ENCODE results near the gene RECQL5.

Gene RECQL5

DNA sequence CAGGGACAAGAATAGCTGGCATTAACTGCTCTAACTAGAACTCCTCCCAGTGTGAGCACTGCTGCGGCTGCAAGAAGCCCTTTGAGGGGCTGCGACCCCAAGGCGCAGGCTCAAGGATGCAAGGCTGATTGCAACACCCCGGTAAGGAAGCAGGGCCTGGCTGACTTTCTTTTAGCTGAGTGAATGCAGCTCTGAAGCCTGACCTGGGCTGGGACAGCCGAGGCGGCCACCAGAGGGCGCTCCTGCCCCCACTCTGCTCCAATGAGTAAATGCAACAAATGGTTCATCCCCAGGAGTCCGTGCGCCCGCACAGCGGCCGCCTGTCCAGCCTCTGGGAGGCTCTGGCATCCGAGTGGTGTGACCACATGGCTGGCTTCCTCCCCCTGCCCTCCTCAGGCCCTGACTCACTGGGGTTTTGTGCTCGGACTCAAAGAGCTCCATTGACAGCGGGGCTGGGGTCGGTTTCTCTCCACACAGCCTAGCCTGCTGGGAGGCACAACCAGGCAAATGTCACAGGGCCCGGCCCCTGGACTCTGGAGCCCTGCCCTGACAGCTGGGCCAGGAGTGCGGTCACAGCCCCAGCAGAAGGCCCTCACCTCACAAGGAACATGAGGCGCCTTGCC is 34.0 kb downstream of the RECQL5 start, which contains the start of gene SMIM5:
Gene SMIM5 (plus strand): TSS at position 572 of the 623 bp plus-strand sequence. CDS start 6,768 bp downstream, outside the sequence.
- peak; percentile 83 to 88 for DNase-seq

DNA sequence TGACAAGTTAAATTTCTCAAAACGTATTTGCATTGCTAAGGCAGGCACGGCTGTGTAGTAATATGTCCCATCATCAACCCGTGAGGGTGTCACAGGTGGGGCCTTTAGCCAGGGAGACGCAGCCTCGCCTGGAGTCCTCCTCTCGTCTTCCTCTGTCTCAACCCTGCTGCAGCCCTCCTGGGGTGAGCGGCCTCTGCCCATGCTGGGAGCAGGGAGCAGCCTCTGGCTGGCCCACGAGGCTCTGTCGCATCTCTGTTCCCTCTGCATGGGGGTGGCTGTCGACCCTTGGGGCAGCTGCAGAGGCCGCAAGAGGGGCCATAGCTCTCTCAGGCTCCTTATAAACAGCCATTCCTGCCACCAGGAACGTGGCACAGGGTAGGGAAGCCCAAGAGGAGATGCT is 34.5 kb downstream of the RECQL5 start:
- no peak for DNase-seq

DNA sequence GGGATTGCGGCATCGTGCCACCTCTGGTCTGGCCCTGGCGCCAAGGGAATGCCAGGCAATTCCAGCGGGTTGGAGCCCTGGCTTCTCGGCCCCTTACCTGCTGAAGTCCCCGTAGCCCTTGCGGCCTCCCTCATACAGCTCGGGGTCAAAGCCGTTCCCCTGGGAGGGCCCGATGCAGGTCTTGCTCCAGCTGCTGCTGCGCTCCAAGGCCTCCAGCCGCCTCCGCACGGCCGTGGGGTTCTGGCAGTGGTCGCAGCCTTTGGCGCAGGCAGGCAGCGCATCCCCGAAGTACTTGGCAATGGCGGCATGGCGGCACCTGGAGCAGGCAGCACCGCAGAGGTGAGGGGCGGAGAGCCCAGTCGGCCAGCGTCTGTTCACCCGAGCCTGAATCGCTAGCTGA is 35.6 kb downstream of the RECQL5 start:
- no peak for DNase-seq

DNA sequence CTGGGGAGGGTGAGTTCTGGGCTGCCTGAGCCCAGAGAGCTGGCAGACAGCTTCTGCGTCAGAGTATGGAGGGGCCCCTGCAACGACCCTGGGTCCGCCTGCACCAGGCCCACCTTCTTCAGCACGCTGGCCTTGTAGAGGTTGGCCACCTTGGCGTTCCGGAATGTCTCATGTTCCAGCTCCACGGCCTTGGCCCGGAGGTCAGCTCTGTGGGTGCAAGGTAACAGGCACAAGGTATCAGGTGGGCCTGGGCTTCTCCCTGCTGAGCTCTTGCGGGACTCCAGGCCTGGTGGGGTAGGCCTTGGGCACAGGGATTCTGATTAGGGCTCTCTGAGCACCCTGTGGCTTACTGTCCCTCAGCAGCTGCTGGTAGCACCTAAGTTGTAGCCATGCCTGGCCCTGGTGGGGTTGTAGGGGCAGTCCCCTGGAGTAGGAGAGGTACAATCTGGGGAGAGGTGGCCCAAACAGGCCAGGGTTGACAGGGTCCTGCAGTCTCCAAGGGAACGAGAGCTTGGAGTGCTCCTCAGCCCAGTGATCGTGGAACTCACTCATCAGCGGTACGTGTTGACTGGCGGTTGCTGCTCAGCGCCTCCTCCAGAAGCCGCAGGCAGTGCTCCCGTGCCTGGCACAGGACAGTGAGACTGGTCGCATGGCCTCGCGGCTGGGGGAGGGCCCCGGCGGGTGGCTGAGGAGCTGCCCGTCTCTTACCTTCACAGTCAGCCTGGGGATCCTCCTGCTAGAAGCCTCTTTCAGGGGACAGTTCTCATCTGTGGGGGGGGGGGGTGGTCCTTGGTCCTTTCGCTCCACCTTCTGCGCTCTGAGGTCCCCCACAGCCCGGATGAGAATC is 36.7 kb downstream of the RECQL5 start:
- no peak for DNase-seq

DNA sequence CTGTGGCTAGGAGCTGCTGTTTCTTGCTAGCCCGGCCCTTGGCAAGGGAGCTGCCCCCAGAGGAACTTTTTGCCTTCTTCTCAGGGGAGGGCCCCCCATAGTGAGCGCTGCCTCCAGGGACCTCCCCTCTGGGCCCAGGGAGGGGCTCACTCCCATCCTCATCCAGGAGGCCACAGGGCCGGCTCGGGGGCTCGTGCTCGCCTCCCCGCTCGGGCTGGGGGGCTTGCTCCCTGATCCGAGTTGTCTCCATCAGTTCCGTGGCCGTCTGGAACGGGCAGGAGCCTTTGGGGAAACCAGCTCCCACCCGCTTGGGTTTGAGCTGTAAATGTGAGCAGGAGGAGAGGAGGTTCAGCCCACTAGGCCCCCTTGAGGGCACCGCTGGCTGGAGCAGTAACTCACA is 37.8 kb downstream of the RECQL5 start:
- DNase-seq = no peak

DNA sequence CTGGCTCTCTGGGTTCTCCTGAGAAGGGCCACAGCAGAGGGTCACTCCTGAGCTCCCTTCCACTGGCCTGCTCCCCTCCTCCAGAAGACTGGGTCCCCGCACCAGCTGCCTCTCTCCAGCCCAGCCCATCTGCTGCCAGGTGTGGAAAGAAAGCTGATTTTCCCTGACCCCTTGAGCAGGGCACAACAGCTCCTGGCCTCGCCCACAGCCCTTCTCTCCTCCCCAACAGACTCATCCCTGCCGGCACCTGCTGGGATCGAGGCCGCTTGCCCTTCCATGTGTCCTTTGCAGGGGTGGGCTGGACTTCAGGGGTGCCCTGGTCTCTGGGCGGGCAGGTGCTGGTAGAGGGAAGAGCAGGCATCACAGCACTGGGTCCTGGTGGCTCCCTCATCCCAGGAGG is 38.5 kb downstream of the RECQL5 start:
- DNase-seq = no peak

DNA sequence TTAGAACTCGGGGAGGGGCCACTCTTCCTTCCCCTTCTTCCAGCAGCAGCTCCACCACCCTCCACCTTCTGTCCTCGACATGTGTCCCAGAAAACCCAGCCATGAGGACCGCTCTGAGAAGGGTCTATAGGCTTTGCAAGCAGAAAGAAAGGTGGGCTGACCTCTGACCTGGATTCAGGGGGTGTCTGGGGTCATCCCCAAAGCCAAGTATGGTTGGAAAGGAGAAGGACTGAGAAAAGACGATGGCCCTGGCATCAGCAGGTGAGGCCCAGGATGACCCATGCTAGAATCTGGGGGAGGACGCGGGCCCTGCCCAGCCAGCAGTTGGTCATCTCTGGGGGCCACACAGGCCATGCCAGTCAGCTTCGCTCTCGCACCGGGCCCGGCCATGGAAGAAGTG is 39.9 kb downstream of the RECQL5 start:
- no peak for DNase-seq

DNA sequence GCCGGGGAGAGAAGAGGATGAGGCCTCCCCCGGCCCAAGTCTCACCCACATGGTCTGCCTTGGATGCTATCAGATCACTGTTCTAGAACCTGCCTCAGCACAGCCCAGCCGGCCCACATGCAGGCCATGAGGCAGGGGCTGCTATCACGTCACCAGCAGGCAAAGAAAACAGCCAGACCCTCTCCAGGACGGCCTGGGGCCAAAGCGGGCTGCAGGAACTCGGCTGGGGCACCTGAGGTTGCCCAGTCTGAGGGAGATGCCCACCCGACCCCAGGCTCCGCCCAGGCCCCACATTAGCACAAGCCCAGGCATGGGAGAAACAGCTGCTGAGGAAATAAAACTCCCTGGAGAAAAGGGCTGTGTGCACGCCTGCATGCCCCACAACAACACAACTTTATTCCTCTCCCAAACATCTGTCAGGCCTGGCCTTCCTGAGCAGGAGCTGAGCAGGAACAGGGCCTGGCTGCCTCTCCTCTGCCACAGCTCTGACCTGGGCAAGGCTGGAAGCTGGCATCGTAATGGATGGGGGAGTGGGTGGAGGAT is 40.4 kb downstream of the RECQL5 start:
- DNase-seq = no peak

DNA sequence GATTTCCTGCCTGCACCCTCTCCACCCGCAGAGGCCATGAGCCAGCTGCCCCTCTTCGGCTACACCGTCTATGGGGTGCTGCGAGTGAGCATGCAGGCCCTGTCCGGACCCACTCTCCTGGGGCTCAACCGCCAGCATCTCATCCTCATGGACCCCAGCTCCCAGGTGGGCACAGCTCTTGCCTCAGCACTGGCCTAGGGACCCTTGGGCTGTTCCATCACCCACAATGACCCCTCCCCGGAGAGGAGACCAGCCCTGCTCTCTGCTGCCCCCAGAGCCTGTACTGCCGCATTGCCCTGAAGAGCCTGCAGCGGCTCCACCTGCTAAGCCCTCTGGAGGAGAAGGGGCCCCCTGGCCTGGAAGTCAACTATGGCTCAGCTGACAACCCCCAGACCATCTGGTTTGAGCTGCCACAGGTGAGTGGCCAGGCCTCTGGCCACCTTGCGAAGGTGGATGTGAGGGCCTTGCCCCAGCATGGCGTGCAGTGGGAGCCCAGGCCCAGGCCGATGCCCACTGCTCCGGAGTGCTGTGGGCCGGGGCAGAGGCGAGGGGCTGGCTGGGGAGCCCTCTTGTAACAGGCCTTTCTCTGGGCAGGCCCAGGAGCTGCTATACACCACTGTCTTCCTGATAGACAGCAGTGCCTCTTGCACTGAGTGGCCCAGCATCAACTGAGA is 41.0 kb downstream of the RECQL5 start:
- no peak for DNase-seq

DNA sequence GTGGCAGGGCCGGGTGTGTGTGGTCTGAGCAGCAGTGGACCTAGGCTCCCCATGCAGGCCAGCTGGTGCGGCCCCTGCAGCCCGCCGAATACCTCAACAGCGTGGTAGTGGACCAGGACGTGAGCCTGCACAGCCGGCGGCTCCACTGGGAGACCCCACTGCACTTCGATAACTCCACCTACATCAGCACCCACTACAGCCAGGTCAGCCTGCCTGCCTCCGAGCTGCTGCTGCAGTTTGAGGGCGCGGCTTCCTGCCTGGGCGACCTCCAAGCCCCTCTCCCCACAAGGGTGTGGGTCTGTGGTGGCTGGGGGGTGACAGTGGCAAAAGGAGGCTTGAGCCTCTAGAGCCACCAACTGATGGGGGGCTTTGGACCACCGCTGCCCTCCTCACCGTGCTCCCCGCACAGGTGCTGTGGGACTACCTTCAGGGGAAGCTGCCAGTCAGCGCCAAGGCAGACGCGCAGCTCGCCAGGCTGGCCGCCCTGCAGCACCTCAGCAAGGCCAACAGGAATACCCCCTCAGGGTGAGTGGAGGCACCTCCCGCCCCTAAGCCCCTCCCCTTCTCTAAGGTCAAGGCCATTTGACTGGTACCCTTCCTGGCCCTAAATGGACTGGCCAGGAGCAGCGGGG is 42.1 kb downstream of the RECQL5 start:
- no peak for DNase-seq

DNA sequence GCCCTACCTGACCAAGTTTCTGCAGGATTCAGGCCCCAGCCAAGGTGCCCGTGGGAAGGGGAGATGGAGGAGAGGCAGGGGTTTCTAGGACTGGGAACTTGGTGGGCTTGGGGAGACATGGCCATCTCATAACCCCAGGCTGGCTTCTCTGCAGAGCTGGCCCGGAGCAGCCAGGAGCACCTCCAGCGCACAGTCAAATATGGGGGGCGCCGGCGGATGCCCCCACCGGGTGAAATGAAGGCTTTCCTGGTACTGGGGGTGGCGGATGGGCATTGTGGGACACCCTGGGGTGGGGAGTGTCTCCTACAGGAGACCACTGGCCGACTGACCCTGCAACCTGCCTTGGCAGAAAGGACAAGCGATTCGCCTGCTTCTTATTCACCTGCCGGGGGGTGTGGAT is 42.9 kb downstream of the RECQL5 start:
- no peak for DNase-seq

DNA sequence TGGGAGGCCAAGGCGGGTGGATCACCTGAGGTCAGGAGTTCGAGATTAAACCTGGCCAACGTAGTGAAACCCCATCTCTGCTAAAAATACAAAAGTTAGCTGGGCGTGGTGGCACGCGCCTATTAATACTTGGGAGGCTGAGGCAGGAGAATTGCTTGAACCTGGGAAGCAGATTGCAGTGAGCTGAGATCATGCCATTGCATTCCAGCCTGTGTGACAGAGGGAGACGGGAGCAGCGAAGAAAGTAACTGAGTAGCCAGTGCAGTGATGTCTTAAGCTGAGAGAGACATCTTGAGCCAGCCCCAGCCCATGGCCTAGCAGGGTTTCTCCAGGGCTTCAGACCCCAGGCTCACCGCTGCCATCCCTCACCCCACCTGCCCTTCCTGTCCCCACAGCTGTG is 43.6 kb downstream of the RECQL5 start:
- DNase-seq = no peak

DNA sequence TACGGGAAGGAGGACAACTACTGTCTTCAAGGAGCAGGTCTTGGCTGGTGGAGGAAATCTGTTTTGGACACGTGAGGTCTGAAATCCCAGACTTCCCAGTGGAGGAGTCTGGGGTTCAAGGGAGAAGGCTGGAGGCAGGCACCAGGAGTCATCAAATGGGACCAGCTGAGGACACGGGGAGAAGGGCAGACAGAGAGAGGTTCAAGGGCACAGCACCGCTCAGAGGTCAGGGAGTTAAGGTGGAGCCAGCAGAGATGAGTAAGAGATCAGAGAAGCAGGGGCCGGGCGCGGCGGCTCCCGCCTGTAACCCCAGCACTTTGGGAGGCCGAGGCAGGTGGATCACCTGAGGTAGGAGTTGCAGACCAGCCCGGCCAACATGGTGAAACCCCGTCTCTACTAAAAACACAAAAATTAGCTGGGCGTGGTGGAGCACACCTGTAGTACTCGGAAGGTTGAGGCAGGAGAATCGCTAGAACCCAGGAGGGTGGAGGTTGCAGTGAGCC is 44.1 kb downstream of the RECQL5 start:
- no peak for DNase-seq

DNA sequence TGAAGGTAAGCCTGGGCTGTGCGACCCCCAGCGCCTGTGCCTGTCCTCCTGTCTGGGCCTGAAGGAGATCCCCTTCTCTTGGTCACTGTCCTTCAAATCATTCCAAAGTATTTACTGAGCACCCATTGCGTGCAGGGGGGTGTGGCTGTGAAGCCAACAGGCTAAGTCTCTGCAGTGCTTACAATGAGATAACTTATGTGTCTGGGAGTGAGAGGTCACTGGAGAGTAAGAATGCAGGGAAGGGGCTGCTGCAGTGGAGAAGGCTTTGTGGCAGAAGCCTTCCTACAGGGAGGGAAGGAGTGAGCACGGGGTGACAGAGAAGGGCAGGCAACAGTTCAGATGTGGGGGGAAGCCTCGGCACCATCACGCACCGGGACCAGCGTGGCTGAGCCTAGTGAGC is 44.9 kb downstream of the RECQL5 start:
- DNase-seq = no peak

DNA sequence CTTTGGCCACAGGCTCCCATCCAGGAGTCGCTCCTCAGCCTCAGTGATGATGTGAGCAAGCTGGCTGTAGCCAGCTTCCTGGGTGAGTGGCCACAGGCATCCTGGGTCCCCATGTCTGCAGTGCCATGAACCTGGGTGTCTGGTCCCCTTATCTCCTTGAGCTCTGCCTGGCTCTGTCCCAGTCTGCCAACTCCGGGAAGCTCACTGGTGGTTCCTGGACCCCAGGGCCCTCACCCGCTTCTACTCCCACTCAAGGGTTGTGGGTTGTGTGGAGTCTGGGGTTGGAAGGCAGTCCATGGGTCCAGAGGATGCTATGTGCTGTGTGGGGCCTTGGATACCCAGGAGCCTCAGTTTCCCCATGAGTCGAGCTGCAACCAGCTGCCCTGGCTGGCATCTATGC is 45.5 kb downstream of the RECQL5 start:
- no peak for DNase-seq

DNA sequence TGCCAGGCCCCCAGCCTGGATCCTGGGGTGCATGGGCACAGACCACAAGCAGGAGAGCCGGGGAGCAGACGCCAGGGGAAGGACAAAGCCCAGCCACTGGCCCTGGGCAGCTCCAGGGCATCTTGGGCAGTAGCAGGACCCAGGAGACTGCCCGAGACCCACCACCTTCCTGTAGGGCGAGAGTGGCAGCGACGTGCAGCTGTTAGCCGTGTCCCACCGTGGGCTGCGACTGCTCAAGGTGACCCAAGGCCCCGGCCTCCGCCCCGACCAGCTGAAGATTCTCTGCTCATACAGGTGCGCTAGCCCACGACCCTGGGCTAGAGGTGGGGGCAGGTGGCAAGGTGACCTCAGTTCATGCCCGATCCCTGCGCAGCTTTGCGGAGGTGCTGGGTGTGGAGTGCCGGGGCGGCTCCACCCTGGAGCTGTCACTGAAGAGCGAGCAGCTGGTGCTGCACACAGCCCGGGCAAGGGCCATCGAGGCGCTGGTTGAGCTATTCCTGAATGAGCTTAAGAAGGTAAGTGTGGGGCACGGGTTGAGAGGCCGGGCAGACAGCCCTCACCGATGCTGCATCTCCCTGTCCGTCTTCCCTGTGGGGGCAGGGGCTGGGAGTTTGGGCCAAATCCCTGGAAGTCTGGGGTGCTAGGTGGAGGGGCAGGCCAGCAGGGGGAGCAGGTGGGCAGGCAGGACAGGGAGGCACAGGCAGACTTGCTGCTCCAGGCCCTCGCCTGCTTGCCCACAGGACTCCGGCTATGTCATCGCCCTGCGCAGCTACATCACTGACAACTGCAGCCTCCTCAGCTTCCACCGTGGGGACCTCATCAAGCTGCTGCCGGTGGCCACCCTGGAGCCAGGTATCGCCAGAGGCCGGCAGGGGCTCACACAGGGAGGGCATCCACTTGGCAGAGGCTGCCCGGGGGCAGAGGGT is 47.2 kb downstream of the RECQL5 start:
- no peak for DNase-seq

DNA sequence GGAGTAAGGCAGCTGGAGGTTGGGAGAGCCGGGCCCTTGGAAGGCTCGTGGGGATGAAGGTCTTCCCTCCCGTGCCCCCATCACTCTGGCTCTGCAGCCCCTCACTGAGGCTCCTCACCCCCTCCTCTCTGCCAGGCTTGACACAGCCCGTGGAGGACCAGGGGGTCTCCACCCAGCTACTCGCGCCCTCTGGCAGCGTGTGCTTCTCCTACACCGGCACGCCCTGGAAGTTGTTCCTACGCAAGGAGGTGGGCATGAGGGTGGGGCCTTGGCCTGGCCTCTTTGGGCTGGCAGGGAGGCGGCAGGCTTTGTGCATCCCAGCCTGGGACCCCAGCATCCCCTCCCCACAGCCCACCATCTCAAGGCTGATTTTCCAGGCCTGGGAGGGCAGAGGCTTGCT is 49.3 kb downstream of the RECQL5 start:
- DNase-seq = no peak

DNA sequence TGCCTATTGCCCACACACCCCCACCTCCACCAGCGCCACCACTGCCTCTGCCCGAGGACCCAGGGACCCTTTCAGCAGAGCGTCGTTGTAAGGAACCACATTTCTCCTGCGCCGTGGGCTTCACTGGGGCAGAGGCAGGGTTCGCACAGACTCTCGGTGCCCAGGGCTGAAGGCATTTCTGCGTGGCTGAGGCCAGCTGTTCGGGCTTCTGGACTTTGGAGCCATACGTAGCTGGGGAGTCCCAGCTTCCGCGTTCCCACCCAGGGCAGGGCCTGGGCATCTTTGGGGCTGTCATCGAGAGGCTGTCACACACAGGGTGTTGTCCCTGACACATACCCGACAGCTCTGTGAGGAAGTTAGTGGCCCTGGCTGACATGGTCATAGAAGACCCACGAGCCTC is 49.7 kb downstream of the RECQL5 start:
- no peak for DNase-seq

DNA sequence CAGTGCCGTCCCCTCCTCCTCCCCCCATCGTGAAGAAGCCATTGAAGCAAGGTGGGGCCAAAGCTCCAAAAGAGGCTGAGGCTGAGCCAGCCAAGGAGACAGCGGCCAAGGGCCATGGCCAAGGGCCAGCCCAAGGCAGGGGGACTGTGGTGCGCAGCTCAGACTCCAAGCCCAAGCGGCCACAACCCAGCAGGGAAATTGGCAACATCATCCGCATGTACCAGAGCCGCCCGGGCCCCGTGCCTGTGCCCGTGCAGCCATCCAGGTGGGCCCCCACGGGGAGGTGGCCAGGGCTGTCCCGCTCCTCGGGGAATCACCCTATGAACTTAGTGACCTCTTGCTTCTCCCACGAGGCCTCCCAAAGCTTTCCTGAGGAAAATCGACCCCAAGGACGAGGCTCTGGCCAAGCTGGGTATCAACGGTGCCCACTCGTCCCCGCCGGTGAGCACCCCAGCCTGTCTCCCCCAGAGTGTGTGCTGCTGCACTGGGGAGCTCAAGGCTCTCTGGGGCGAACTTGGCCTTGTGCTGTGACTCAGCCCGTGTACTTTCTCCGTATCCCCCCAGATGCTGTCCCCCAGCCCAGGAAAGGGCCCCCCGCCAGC is 50.3 kb downstream of the RECQL5 start:
- no peak for DNase-seq

DNA sequence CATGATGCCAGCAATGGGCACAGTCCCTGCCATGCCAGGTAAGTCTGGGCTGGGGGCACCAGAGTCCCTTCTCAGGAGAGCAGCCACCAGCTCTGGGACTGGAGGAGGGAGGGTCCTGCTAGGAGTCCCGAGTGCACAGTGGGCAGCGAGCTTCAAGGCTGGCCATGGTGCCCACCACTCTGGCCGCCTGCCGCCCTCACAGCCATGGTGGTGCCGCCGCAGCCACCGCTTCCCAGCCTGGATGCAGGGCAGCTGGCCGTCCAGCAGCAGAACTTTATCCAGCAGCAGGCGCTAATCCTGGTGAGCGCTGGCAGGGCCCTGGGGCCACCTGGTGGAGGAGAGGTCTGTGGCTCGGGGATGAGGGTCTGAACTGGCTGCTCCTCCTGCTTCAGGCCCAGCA is 51.7 kb downstream of the RECQL5 start:
- no peak for DNase-seq

DNA sequence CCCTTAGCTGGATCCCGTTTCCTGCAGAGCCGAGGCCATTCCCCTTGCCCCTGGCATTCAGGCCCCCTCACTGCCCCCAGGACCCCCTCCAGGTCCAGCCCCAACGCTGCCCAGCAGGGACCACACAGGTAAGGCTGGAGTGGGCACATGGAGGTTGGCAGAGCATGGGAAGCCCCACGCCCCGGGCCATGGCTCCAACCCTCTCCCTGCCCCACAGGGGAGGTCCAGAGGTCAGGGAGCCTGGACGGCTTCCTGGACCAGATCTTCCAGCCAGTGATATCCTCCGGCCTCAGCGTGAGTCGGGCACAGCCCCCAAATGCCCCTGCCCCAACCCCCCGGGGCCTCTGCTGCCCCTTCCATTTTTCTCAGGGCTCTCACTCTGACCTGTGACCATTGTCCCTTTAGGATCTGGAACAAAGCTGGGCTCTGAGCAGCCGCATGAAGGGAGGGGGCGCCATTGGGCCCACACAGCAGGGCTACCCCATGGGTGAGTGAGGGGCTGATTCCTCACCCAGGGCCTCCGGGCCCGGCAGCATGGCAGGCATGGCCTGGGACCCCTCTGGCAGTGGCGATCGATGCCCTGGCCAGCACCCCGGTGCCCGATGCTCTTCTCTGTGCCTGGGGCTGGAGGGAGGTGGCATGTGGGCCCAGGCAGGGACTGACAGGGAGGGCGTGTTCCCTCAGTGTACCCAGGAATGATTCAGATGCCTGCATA is 52.2 kb downstream of the RECQL5 start:
- no peak for DNase-seq

Data from stimulated activated CD4-positive, alpha-beta T cell treated with anti-CD3 and anti-CD28 coated beads, Interleukin-2, amount 100 ng/mL, for 48 hours (primary cell).